Measurements from ENCODE around the gene ZCCHC9. TPM values are rescaled to one million over a fixed set of nuclear protein-coding genes. Genes with fewer than 3 reads are reported as not detected.

Gene ZCCHC9
- total RNA-seq, 1 donor from 2014 or later = 22.5 TPM

- H3K79me2 ChIP-seq (ENCODE audit: insufficient read depth, low read length) = peaks cover 71% of the 10 kb centered on the region
- peak overlapping the region; percentile 96 for H3K4me3 ChIP-seq (ENCODE audit: insufficient read depth, low read depth, low read length)
- peak overlapping the region; percentile 98 for H3K4me3 Mint-ChIP-seq (ENCODE audit: unreplicated experiment)
- H3K27me3 ChIP-seq (ENCODE audit: insufficient read depth, low read length) = no peaks in the 10 kb centered on the region
- FAIRE-seq = no peak
- no peaks in the 10 kb centered on the region for H3K36me3 Mint-ChIP-seq (ENCODE audit: low read depth, unreplicated experiment)
- no peaks in the 10 kb centered on the region for H3K27me3 Mint-ChIP-seq (ENCODE audit: low read depth, unreplicated experiment)
- peak overlapping the region; percentile 97 for H3K27ac ChIP-seq (ENCODE audit: low read depth, low read length)
- no peaks in the 10 kb centered on the region for H4K20me1 ChIP-seq (ENCODE audit: insufficient read depth, low read length)
- H3K9ac ChIP-seq (ENCODE audit: low read length) = peak overlapping the region; percentile 97
- no peaks in the 10 kb centered on the region for H3K9me3 ChIP-seq (ENCODE audit: insufficient read depth, low read depth, low read length)
- H3K9me3 Mint-ChIP-seq (ENCODE audit: unreplicated experiment) = no peaks in the 10 kb centered on the region
- H3K27ac Mint-ChIP-seq (ENCODE audit: unreplicated experiment) = peak overlapping the region; percentile 98
- H3K36me3 ChIP-seq (ENCODE audit: insufficient read depth, low read length) = peaks cover 6% of the 10 kb centered on the region
- H3K4me1 ChIP-seq (ENCODE audit: insufficient read depth, low read length) = peaks cover 10% of the 10 kb centered on the region
- H3K4me2 ChIP-seq (ENCODE audit: low read length) = peak overlapping the region; percentile 91
- peak overlapping the region; percentile 91 for H2AFZ ChIP-seq (ENCODE audit: low read depth, low read length)
- TF ChIP-seq, protein P1, sequence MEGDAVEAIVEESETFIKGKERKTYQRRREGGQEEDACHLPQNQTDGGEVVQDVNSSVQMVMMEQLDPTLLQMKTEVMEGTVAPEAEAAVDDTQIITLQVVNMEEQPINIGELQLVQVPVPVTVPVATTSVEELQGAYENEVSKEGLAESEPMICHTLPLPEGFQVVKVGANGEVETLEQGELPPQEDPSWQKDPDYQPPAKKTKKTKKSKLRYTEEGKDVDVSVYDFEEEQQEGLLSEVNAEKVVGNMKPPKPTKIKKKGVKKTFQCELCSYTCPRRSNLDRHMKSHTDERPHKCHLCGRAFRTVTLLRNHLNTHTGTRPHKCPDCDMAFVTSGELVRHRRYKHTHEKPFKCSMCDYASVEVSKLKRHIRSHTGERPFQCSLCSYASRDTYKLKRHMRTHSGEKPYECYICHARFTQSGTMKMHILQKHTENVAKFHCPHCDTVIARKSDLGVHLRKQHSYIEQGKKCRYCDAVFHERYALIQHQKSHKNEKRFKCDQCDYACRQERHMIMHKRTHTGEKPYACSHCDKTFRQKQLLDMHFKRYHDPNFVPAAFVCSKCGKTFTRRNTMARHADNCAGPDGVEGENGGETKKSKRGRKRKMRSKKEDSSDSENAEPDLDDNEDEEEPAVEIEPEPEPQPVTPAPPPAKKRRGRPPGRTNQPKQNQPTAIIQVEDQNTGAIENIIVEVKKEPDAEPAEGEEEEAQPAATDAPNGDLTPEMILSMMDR (IDR thresholded peaks at IDR 0.05; ENCODE audit: insufficient read depth, low read depth, low read length) = no peak
- TF ChIP-seq EZH2 (IDR thresholded peaks at IDR 0.05; ENCODE audit: insufficient read depth, low read length) = no peak
- DNase-seq (ENCODE audit: low read depth) = no peak
- H3K4me1 Mint-ChIP-seq (ENCODE audit: low read depth, unreplicated experiment) = peaks cover 19% of the 10 kb centered on the region
Measured at GRCh38 chr5:81300921-81301270, 491 bp upstream of the ZCCHC9 start.

DNA sequence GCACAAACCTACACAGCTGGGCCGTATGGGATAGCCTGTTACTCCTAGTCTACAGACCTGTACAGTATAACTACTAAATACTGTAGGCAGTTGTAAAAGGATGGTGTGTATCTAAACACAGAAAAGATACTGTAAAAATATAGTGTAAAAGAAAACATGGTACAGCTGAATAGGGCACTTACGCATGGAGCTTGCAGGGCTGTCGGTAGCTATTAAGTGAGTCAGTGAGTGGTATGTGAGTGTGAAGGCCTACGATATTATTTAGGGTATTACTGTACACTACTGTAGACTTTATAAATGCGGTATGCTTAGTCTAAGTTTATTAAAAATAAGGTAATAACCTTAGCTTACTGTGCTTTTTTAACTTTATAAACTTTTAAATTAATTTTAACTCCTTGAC lies 1.2 kb downstream of the ZCCHC9 start:
- peak overlapping the region; percentile 97 for H3K9ac ChIP-seq (ENCODE audit: low read length)
- no peak for TF ChIP-seq EZH2 (IDR thresholded peaks at IDR 0.05; ENCODE audit: insufficient read depth, low read length)
- TF ChIP-seq, protein P1 (IDR thresholded peaks at IDR 0.05; ENCODE audit: insufficient read depth, low read depth, low read length) = no peak
- H3K4me3 ChIP-seq (ENCODE audit: insufficient read depth, low read depth, low read length) = peak overlapping the region; percentile 96
- Mint-ChIP-seq H3K9me3 (ENCODE audit: unreplicated experiment) (no peaks in the 10 kb centered on the region), H3K4me3 (ENCODE audit: unreplicated experiment) (peak overlapping the region; percentile 98), H3K4me1 (ENCODE audit: low read depth, unreplicated experiment) (peaks cover 19% of the 10 kb centered on the region), H3K27ac (ENCODE audit: unreplicated experiment) (peak overlapping the region; percentile 98), H3K27me3 (ENCODE audit: low read depth, unreplicated experiment) (no peaks in the 10 kb centered on the region), H3K36me3 (ENCODE audit: low read depth, unreplicated experiment) (no peaks in the 10 kb centered on the region)
- H3K27ac ChIP-seq (ENCODE audit: low read depth, low read length) = peak overlapping the region; percentile 97
- DNase-seq (ENCODE audit: low read depth) = peak; percentile 27
- FAIRE-seq = no peak
- peaks cover 10% of the 10 kb centered on the region for H3K4me1 ChIP-seq (ENCODE audit: insufficient read depth, low read length)
- peaks cover 80% of the 10 kb centered on the region for H3K79me2 ChIP-seq (ENCODE audit: insufficient read depth, low read length)
- H3K27me3 ChIP-seq (ENCODE audit: insufficient read depth, low read length) = no peaks in the 10 kb centered on the region
- H3K4me2 ChIP-seq (ENCODE audit: low read length) = peak overlapping the region; percentile 91
- no peaks in the 10 kb centered on the region for H4K20me1 ChIP-seq (ENCODE audit: insufficient read depth, low read length)
- no peak overlapping the region for H2AFZ ChIP-seq (ENCODE audit: low read depth, low read length)
- no peaks in the 10 kb centered on the region for H3K9me3 ChIP-seq (ENCODE audit: insufficient read depth, low read depth, low read length)
- peaks cover 6% of the 10 kb centered on the region for H3K36me3 ChIP-seq (ENCODE audit: insufficient read depth, low read length)

DNA sequence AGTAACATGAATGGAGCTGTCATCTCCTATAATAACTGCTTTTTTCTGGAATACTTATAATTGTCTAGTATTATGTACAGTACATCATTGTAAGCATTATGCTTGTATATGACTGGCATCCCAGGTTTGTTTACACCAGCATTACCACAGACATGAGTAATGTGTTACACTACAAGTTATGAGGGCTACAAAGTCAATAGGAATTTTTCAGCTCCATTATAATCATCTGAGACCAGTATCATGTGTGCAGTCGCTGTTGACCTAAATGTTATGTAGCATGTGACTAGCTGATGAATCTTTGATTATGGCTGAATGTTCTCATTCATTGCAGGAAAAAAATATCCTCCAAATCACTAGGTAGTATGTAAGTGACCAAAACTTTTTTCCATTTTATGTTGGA lies 2.2 kb downstream of the ZCCHC9 start:
- H3K4me1 Mint-ChIP-seq (ENCODE audit: low read depth, unreplicated experiment) = peaks cover 19% of the 10 kb centered on the region
- FAIRE-seq (peak; percentile 55), DNase-seq (ENCODE audit: low read depth) (peak; percentile 77)
- no peaks in the 10 kb centered on the region for H3K27me3 ChIP-seq (ENCODE audit: insufficient read depth, low read length)
- H3K9me3 Mint-ChIP-seq (ENCODE audit: unreplicated experiment) = no peaks in the 10 kb centered on the region
- no peak overlapping the region for H3K9ac ChIP-seq (ENCODE audit: low read length)
- H3K36me3 ChIP-seq (ENCODE audit: insufficient read depth, low read length) = peaks cover 6% of the 10 kb centered on the region
- peaks cover 10% of the 10 kb centered on the region for H3K4me1 ChIP-seq (ENCODE audit: insufficient read depth, low read length)
- H3K27ac ChIP-seq (ENCODE audit: low read depth, low read length) = peak overlapping the region; percentile 16
- TF ChIP-seq, protein P1 (IDR thresholded peaks at IDR 0.05; ENCODE audit: insufficient read depth, low read depth, low read length) = no peak
- no peak for TF ChIP-seq EZH2 (IDR thresholded peaks at IDR 0.05; ENCODE audit: insufficient read depth, low read length)
- H3K9me3 ChIP-seq (ENCODE audit: insufficient read depth, low read depth, low read length) = no peaks in the 10 kb centered on the region
- no peaks in the 10 kb centered on the region for H3K27me3 Mint-ChIP-seq (ENCODE audit: low read depth, unreplicated experiment)
- peak overlapping the region; percentile 27 for H3K4me2 ChIP-seq (ENCODE audit: low read length)
- H4K20me1 ChIP-seq (ENCODE audit: insufficient read depth, low read length) = no peaks in the 10 kb centered on the region
- H3K27ac Mint-ChIP-seq (ENCODE audit: unreplicated experiment) = no peak overlapping the region
- H3K36me3 Mint-ChIP-seq (ENCODE audit: low read depth, unreplicated experiment) = no peaks in the 10 kb centered on the region
- H3K4me3 Mint-ChIP-seq (ENCODE audit: unreplicated experiment) = peak overlapping the region; percentile 51
- no peak overlapping the region for H2AFZ ChIP-seq (ENCODE audit: low read depth, low read length)
- H3K79me2 ChIP-seq (ENCODE audit: insufficient read depth, low read length) = peaks cover 78% of the 10 kb centered on the region
- H3K4me3 ChIP-seq (ENCODE audit: insufficient read depth, low read depth, low read length) = no peak overlapping the region

Data from astrocyte (in vitro differentiated cells and primary cell).